CD4-positive, alpha-beta T cell (primary cell): Measurements from ENCODE around the gene PPP1R15A. TPM values are rescaled to one million over a fixed set of nuclear protein-coding genes. Genes with fewer than 3 reads are reported as not detected.

Experiments used
- ATAC-seq: fragments of 200-7000 bp; cut with Tn5 transposase; one replicate; pipeline ENCODE4 v1.10.0; 2022; ENCODE audit warnings: mild to moderate bottlenecking; ENCODE audit not compliant: poor library complexity
- CTCF ChIA-PET: fragments of 350-600 bp; sonication (Branson Sonifier 250); formaldehyde crosslinking; loops from one replicate; lab custom pipeline; 2021; ENCODE audit warnings: antibody characterized with exemption, inconsistent platforms; lab: Charles Lee
- POLR2A ChIA-PET: fragments of 350-600 bp; sonication (Branson Sonifier 250); formaldehyde crosslinking; loops from one replicate; lab custom pipeline; 2021; ENCODE audit warnings: antibody characterized with exemption, inconsistent platforms; lab: Charles Lee
- DNase-seq, 14 experiments: peaks; one replicate each; pipeline ENCODE4 v3.0.0-alpha.2; 2013 to 2020; ENCODE audit warnings: mixed read lengths in 2 of 14
- H3K27ac ChIP-seq, 2 donors: one replicate each; pipeline versions ENCODE4 v1.5.1 to v1.7.0; 2013; ENCODE audit warnings: low read length in 2 of 2, low read depth in 1 of 2, mild to moderate bottlenecking in 1 of 2
- H3K27me3 ChIP-seq, 2 experiments: 1 replicate in 1 of 2; 2 replicates in 1 of 2; pipeline versions ENCODE4 v1.6.1 to v1.7.0; 2013; ENCODE audit warnings: low read length in 2 of 2, control low read depth in 1 of 2, mild to moderate bottlenecking in 1 of 2, moderate library complexity in 1 of 2; ENCODE audit not compliant: insufficient read depth in 2 of 2, control insufficient read depth in 1 of 2
- H3K36me3 ChIP-seq: one replicate; pipeline ENCODE4 v1.6.1; 2013; ENCODE audit warnings: low read length, control low read depth; ENCODE audit not compliant: insufficient read depth
- H3K4me1 ChIP-seq: one replicate; pipeline ENCODE4 v1.6.1; 2013; ENCODE audit warnings: low read length, control low read depth; ENCODE audit not compliant: insufficient read depth
- H3K4me3 ChIP-seq: one replicate; pipeline ENCODE4 v1.5.1; 2013; ENCODE audit warnings: mild to moderate bottlenecking, low read length, moderate library complexity
- H3K9me3 ChIP-seq, 2 experiments: 1 replicate in 1 of 2; 2 replicates in 1 of 2; pipeline versions ENCODE4 v1.6.1 to v1.7.0; 2013; ENCODE audit warnings: low read length in 2 of 2, mild to moderate bottlenecking in 2 of 2, control low read depth in 1 of 2, moderate library complexity in 1 of 2; ENCODE audit not compliant: control insufficient read depth in 1 of 2, insufficient read depth in 1 of 2
- H3K27ac Mint-ChIP-seq: one replicate; pipeline ENCODE4 v1.8.0; 2020; ENCODE audit warnings: mixed read lengths
- H3K27me3 Mint-ChIP-seq: one replicate; pipeline ENCODE4 v1.8.0; 2021; ENCODE audit warnings: mixed read lengths
- H3K36me3 Mint-ChIP-seq: one replicate; pipeline ENCODE4 v1.8.0; 2021; ENCODE audit warnings: low read depth, mixed read lengths
- H3K4me1 Mint-ChIP-seq: one replicate; pipeline ENCODE4 v1.8.0; 2021; ENCODE audit warnings: low read depth, mixed read lengths
- H3K4me3 Mint-ChIP-seq: one replicate; pipeline ENCODE4 v1.8.0; 2020; ENCODE audit warnings: mild to moderate bottlenecking, mixed read lengths
- H3K9me3 Mint-ChIP-seq: one replicate; pipeline ENCODE4 v1.8.0; 2020; ENCODE audit warnings: mixed read lengths
- intact Hi-C, 2 experiments: fragments of 100-400 bp; cut with DNase I in 1 of 2; cut with micrococcal nuclease in 1 of 2; formaldehyde crosslinking; loops; one replicate each; pipeline versions ENCODE4 v1.15.1 to v1.9.0; 2023 to 2025; cut with DNase I, micrococcal nuclease
- total RNA-seq, 174 experiments: library from RNA in 2 of 174; stranded (reverse) in 2 of 174; gene quantifications; one replicate each; pipeline ENCODE4 v1.2.3 and lab custom pipeline; 2021 to 2026
- TF ChIP-seq, protein P1 (sequence below): fragments of 200-600 bp; IDR thresholded peaks from one replicate; pipeline ENCODE4 v1.8.0; 2022; ENCODE audit warnings: antibody characterized with exemption, mild to moderate bottlenecking

The PPP1R15A gene
- total RNA-seq, 2 experiments from 2014 or later: 569 to 584 TPM

DNA sequence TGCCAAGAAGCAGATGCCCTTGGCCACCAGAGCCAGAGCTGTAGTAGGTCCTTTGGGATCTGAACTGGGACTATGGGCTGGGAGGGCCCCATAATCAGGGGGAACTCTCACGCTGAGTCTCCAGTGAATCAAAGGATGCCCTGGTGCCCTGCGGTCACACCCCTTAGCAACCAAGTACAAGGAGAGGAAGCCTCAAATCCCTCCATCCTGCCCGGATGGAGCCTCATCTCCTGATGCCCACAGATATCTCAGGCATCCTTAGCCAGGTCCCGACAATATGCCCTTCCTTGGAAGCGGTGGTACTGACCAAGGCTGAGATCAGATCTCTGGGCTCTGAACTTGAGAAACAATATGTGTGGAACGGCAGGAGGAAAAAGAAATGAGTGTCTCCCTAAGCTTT lies 5.5 kb upstream of the PPP1R15A start:
- POLR2A ChIA-PET: no interaction called here

DNA sequence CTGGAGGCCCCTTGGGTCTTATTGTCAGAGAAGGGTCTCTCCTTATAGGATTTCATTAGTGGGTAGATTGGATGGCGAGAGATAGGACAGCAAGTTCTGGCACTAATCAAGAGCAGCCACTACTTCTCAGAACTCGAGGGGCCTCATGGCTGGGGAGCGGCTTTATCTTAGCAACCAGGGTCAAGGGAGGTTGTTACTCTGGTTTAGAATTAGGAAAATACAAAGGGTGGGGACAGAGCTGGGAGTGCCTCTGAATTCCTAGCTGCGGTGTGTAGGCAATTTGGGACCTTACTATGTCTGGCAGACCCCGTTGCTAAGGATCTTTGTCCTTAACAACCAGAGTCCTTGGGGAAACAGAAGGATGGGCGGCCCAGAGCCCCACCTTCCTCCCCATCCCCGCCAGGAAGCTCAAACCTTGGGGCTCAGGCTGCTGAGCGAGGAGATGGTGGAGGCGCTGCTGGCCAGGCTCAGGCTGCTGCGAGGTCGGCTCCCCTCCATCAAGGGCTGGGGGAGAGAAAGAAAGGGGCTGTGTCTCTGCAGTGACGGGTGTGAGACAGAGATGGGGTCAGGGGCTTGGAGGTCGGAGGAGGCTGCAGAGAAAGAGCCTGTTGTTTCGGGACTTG lies 5.0 kb upstream of the PPP1R15A start:
- Mint-ChIP-seq H3K27ac (no peak overlapping the region), H3K4me3 (no peak overlapping the region), H3K4me1 (peaks cover 4% of the 10 kb centered on the region), H3K9me3 (no peaks in the 10 kb centered on the region), H3K27me3 (no peaks in the 10 kb centered on the region), H3K36me3 (peaks cover 3% of the 10 kb centered on the region)
- CTCF ChIA-PET: no interaction called here
- Histone ChIP-seq H3K4me1 (peaks cover 4% of the 10 kb centered on the region), H3K9me3 (no peaks in the 10 kb centered on the region), H3K27ac (no peak overlapping the region), H3K27me3 (peaks cover 0 to 2% of the 10 kb centered on the region in 2 experiments), H3K4me3 (no peak overlapping the region), H3K36me3 (no peaks in the 10 kb centered on the region)
- no peak for ATAC-seq
- intact Hi-C loops: no loop called here
- peak in 1 of 14 experiments; percentile 20 for DNase-seq
- POLR2A ChIA-PET: no interaction called here
- TF ChIP-seq, protein P1, sequence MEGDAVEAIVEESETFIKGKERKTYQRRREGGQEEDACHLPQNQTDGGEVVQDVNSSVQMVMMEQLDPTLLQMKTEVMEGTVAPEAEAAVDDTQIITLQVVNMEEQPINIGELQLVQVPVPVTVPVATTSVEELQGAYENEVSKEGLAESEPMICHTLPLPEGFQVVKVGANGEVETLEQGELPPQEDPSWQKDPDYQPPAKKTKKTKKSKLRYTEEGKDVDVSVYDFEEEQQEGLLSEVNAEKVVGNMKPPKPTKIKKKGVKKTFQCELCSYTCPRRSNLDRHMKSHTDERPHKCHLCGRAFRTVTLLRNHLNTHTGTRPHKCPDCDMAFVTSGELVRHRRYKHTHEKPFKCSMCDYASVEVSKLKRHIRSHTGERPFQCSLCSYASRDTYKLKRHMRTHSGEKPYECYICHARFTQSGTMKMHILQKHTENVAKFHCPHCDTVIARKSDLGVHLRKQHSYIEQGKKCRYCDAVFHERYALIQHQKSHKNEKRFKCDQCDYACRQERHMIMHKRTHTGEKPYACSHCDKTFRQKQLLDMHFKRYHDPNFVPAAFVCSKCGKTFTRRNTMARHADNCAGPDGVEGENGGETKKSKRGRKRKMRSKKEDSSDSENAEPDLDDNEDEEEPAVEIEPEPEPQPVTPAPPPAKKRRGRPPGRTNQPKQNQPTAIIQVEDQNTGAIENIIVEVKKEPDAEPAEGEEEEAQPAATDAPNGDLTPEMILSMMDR: no peak

More for the DNA sequence above, 5.5 kb upstream of the PPP1R15A start:
- H3K4me3 ChIP-seq: no peak overlapping the region
- no peaks in the 10 kb centered on the region for H3K27me3 Mint-ChIP-seq
- H3K4me1 ChIP-seq: no peaks in the 10 kb centered on the region
- intact Hi-C loops: no loop called here
- no peaks in the 10 kb centered on the region for H3K9me3 Mint-ChIP-seq
- no peak overlapping the region for H3K4me3 Mint-ChIP-seq
- peaks cover 0 to 2% of the 10 kb centered on the region in 2 experiments for H3K27me3 ChIP-seq
- H3K36me3 Mint-ChIP-seq: no peaks in the 10 kb centered on the region
- H3K27ac ChIP-seq: no peak overlapping the region
- no peaks in the 10 kb centered on the region for H3K4me1 Mint-ChIP-seq
- CTCF ChIA-PET: no interaction called here
- DNase-seq: peak in 1 of 14 experiments; percentile 8
- ATAC-seq: no peak
- H3K27ac Mint-ChIP-seq: no peak overlapping the region
- H3K9me3 ChIP-seq: no peaks in the 10 kb centered on the region
- TF ChIP-seq, protein P1: no peak
- H3K36me3 ChIP-seq: no peaks in the 10 kb centered on the region

DNA sequence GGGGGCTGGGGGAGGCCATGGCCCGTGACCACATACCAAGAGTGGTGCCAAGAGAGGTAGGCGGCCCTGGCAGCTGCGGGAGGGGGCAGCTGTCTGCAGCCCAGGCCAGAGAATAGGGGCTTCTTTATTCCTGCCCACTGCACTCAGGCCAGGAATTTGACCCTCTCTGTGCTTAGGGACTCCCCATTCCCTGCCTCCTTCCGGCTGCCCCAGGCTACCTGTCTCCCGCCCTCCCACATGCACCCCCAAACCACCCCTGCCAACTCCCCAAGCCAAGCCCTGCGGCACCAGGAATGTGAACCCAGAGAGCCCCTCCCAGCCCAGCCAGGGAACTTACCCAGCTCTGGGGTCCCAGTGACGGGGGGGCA lies 4.5 kb upstream of the PPP1R15A start:
- ATAC-seq (no peak), DNase-seq (peak in 1 of 14 experiments; percentile 32)
- TF ChIP-seq, protein P1: no peak
- peaks cover 5% of the 10 kb centered on the region for H3K4me1 ChIP-seq
- Mint-ChIP-seq H3K4me1 (peaks cover 8% of the 10 kb centered on the region), H3K27ac (no peak overlapping the region), H3K9me3 (no peaks in the 10 kb centered on the region), H3K4me3 (no peak overlapping the region), H3K27me3 (no peaks in the 10 kb centered on the region), H3K36me3 (peaks cover 8% of the 10 kb centered on the region)
- H3K36me3 ChIP-seq: no peaks in the 10 kb centered on the region
- peaks cover 0 to 2% of the 10 kb centered on the region in 2 experiments for H3K27me3 ChIP-seq
- no peak overlapping the region for H3K4me3 ChIP-seq
- intact Hi-C loops: no loop called here
- ChIA-PET CTCF (no interaction called here), POLR2A (no interaction called here)
- no peaks in the 10 kb centered on the region for H3K9me3 ChIP-seq
- no peak overlapping the region for H3K27ac ChIP-seq
